HEK293 (cell line): ENCODE measurements around the gene LAMC3.

Source experiments
- CTCF ChIA-PET: fragments of 350-600 bp; formaldehyde crosslinking; extraction: SDS; loops from one replicate; lab custom pipeline; 2021; ENCODE audit warnings: antibody characterized with exemption; lab: Yijun Ruan, JAX
- POLR2A ChIA-PET: fragments of 300-600 bp; formaldehyde crosslinking; extraction: SDS; loops from one replicate; lab custom pipeline; 2020; ENCODE audit warnings: antibody characterized with exemption, inconsistent platforms; lab: Yijun Ruan, JAX
- H3K27ac ChIP-seq: fragments of 200-500 bp; sonication (Bioruptor generic); 2 replicates; pipeline ENCODE4 v1.5.1; 2014; ENCODE audit warnings: low read depth, low read length, control low read depth, inconsistent platforms; ENCODE audit errors: extremely low read depth
- H3K36me3 ChIP-seq, 2 experiments: fragments of 200-500 bp in 1 of 2; sonication (Bioruptor generic) in 1 of 2; 1 replicate in 1 of 2; 2 replicates in 1 of 2; pipeline ENCODE4 v1.5.1; 2014 to 2017; ENCODE audit warnings: inconsistent platforms in 2 of 2, low read length in 2 of 2; ENCODE audit not compliant: control insufficient read depth in 2 of 2, insufficient read depth in 1 of 2
- H3K4me1 ChIP-seq: fragments of 200-500 bp; sonication (Bioruptor generic); 2 replicates; pipeline ENCODE4 v1.5.1; 2014; ENCODE audit warnings: mild to moderate bottlenecking, low read length, inconsistent platforms; ENCODE audit not compliant: control insufficient read depth, insufficient read depth
- H3K4me3 ChIP-seq: 2 replicates; pipeline ENCODE4 v1.5.1; 2011; ENCODE audit warnings: low read depth, mild to moderate bottlenecking, control low read depth, low read length, moderate library complexity
- H3K9me3 ChIP-seq: fragments of 200-500 bp; sonication (Bioruptor generic); 2 replicates; pipeline ENCODE4 v1.5.1; 2014; ENCODE audit warnings: low read depth, low read length, inconsistent platforms; ENCODE audit not compliant: control insufficient read depth, insufficient read depth
- HOXD13 ChIP-seq: sonication (generic); formaldehyde crosslinking; IDR thresholded peaks from 2 replicates; pipeline ENCODE4 v1.8.0; 2022; ENCODE audit warnings: missing genetic modification reagents, borderline replicate concordance
- KLF1 ChIP-seq: fragments of 450-650 bp; formaldehyde crosslinking; IDR thresholded peaks from 2 replicates; pipeline ENCODE4 v1.5.1; 2016; ENCODE audit warnings: missing biosample characterization, missing genetic modification characterization
- KLF10 ChIP-seq: fragments of 450-650 bp; IDR thresholded peaks from 2 replicates; pipeline ENCODE4 v1.5.1; 2018; ENCODE audit warnings: missing biosample characterization, mild to moderate bottlenecking, missing genetic modification characterization
- KLF16 ChIP-seq: fragments of 450-650 bp; formaldehyde crosslinking; IDR thresholded peaks from 2 replicates; pipeline ENCODE4 v1.5.1; 2017; ENCODE audit warnings: missing biosample characterization, missing genetic modification characterization
- KLF7 ChIP-seq: fragments of 450-650 bp; formaldehyde crosslinking; IDR thresholded peaks from 2 replicates; pipeline ENCODE4 v1.5.1; 2016; ENCODE audit warnings: missing biosample characterization, missing genetic modification characterization, borderline replicate concordance
- MYNN ChIP-seq: fragments of 450-650 bp; formaldehyde crosslinking; IDR thresholded peaks from 2 replicates; pipeline ENCODE4 v1.5.1; 2016; ENCODE audit warnings: missing biosample characterization, missing genetic modification characterization, borderline replicate concordance
- OSR2 ChIP-seq: fragments of 450-650 bp; formaldehyde crosslinking; IDR thresholded peaks from 2 replicates; pipeline ENCODE4 v1.5.1; 2016; ENCODE audit warnings: missing biosample characterization, missing genetic modification characterization
- PATZ1 ChIP-seq: fragments of 450-650 bp; formaldehyde crosslinking; IDR thresholded peaks from 2 replicates; pipeline ENCODE4 v1.5.1; 2016; ENCODE audit warnings: missing biosample characterization, missing genetic modification characterization
- TCF7L2 ChIP-seq: IDR thresholded peaks from 2 replicates; pipeline ENCODE4 v1.6.1; 2011; ENCODE audit warnings: low read depth, mild to moderate bottlenecking, inconsistent platforms, low read length, moderate library complexity, borderline replicate concordance
- ZBTB17 ChIP-seq: fragments of 450-650 bp; formaldehyde crosslinking; IDR thresholded peaks from 2 replicates; pipeline ENCODE4 v1.5.1; 2016; ENCODE audit warnings: missing biosample characterization, missing genetic modification characterization
- ZFP3 ChIP-seq: fragments of 450-650 bp; formaldehyde crosslinking; IDR thresholded peaks from 2 replicates; pipeline ENCODE4 v1.5.1; 2016; ENCODE audit warnings: low read depth, missing biosample characterization, missing genetic modification characterization
- ZNF10 ChIP-seq: fragments of 450-650 bp; formaldehyde crosslinking; IDR thresholded peaks from 2 replicates; pipeline ENCODE4 v1.5.1; 2017; ENCODE audit warnings: missing biosample characterization, missing genetic modification characterization
- ZNF19 ChIP-seq: fragments of 450-650 bp; formaldehyde crosslinking; IDR thresholded peaks from 2 replicates; pipeline ENCODE4; 2016; ENCODE audit warnings: missing biosample characterization, missing genetic modification characterization, low read depth
- ZNF223 ChIP-seq: fragments of 450-650 bp; formaldehyde crosslinking; IDR thresholded peaks from 2 replicates; pipeline ENCODE4 v1.5.1; 2016; ENCODE audit warnings: missing biosample characterization, missing genetic modification characterization
- ZNF335 ChIP-seq: fragments of 450-650 bp; formaldehyde crosslinking; conservative IDR thresholded peaks from 2 replicates; pipeline ENCODE4 v1.5.1; 2016; ENCODE audit warnings: missing biosample characterization, missing genetic modification characterization
- ZNF350 ChIP-seq: fragments of 450-650 bp; formaldehyde crosslinking; IDR thresholded peaks from 2 replicates; pipeline ENCODE4 v1.5.0; 2017; ENCODE audit warnings: missing biosample characterization, mild to moderate bottlenecking, missing genetic modification characterization
- ZNF37A ChIP-seq: fragments of 450-650 bp; IDR thresholded peaks from 2 replicates; pipeline ENCODE4 v1.5.1; 2018; ENCODE audit warnings: missing biosample characterization, missing genetic modification characterization
- ZNF394 ChIP-seq: fragments of 450-650 bp; formaldehyde crosslinking; IDR thresholded peaks from 2 replicates; pipeline ENCODE4 v1.5.1; 2016; ENCODE audit warnings: missing biosample characterization, missing genetic modification characterization, mild to moderate bottlenecking, moderate library complexity, borderline replicate concordance
- ZNF501 ChIP-seq: fragments of 450-650 bp; formaldehyde crosslinking; IDR thresholded peaks from 2 replicates; pipeline ENCODE4 v1.5.1; 2016; ENCODE audit warnings: missing biosample characterization, missing genetic modification characterization
- ZNF513 ChIP-seq: fragments of 450-650 bp; IDR thresholded peaks from 2 replicates; pipeline ENCODE4 v1.5.1; 2018; ENCODE audit warnings: missing biosample characterization, missing genetic modification characterization
- ZNF555 ChIP-seq: fragments of 450-650 bp; formaldehyde crosslinking; conservative IDR thresholded peaks from 2 replicates; pipeline ENCODE4 v1.5.1; 2017; ENCODE audit warnings: missing biosample characterization, mild to moderate bottlenecking, missing genetic modification characterization, inconsistent platforms
- ZNF561 ChIP-seq: fragments of 450-650 bp; IDR thresholded peaks from 2 replicates; pipeline ENCODE4 v1.5.1; 2018; ENCODE audit warnings: missing biosample characterization, missing genetic modification characterization, borderline replicate concordance
- ZNF600 ChIP-seq: fragments of 450-650 bp; formaldehyde crosslinking; IDR thresholded peaks from 2 replicates; pipeline ENCODE4 v1.5.1; 2016; ENCODE audit warnings: missing biosample characterization, missing genetic modification characterization
- ZSCAN30 ChIP-seq: fragments of 450-650 bp; IDR thresholded peaks from 2 replicates; pipeline ENCODE4 v1.5.1; 2018; ENCODE audit warnings: missing biosample characterization, mild to moderate bottlenecking, missing genetic modification characterization, moderate library complexity
- TF ChIP-seq, protein P1 (sequence below): fragments of 450-650 bp; formaldehyde crosslinking; conservative IDR thresholded peaks from 2 replicates; pipeline ENCODE4 v1.5.1; 2016; ENCODE audit warnings: low read depth, missing biosample characterization, missing genetic modification characterization
- TF ChIP-seq, protein P2 (sequence below): fragments of 450-650 bp; formaldehyde crosslinking; IDR thresholded peaks from 2 replicates; pipeline ENCODE4 v1.5.1; 2016; ENCODE audit warnings: missing biosample characterization, missing genetic modification characterization

LAMC3 gene

GRCh38 chr9:131096269-131097125 lies 87.5 kb downstream of the LAMC3 start, which contains the start of gene AIF1L (continued):
- no peak for TF ChIP-seq ZNF555 (tag by site-specific recombination)
- TF ChIP-seq KLF10 (tag by site-specific recombination) = peak; percentile 68
- TF ChIP-seq TCF7L2 = no peak
- peak; percentile 90; the same call in 1 of the 2 replicates for TF ChIP-seq ZNF600 (tag by site-specific recombination)
- TF ChIP-seq HOXD13 (CRISPR knock-in tag) = no peak
- no peak for TF ChIP-seq OSR2
- no peak; the same call in 1 of the 2 replicates for TF ChIP-seq KLF16 (tag by site-specific recombination)
- no peak for TF ChIP-seq ZNF350
- TF ChIP-seq ZNF19 (tag by site-specific recombination) = no peak
- TF ChIP-seq ZNF223 = no peak
- TF ChIP-seq ZNF561 = peak; percentile 27; the same call in 1 of the 2 replicates
- TF ChIP-seq ZSCAN30 = peak; percentile 93

DNA sequence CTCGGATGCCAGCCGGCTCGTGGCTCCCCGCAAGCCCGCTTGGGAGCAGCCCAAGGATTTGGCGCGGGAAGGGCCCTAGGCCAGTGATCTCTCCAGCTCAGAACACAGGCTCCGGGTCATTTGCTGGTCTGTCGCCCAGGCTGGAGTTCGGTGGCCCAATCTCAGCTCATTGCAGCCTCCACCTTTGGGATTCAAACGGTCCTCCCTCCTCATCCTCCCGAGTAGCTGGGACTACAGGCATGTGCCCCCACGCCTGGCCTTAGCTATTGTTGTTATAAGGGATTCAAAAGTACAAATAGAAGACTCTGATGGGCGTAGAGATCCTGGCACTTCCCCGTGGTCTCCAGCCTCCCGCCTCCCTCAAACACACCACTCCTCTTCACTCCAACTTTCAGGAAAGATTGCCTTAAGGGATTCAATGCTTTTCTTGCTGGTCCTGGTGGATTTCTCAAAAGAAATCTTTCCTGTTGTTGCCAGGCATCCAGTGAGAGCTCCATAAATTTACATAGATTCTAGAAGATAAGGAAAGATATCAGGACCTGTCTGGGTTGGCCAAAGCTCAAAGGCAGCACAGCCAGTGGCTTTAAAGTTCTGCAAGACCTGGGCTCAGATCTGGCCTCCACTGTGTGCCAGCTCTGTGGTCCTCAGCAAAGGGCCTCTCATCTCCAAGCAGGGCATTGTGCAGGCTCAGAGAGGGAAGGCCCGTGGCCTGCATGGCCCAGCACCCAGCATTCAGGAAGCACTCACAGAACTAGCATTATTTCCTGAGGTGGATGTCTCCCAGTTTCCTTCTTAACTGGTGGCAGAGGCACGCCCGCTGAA lies 88.4 kb downstream of the LAMC3 start:
- Histone ChIP-seq H3K27ac (no peak overlapping the region; the same call in 1 of the 2 replicates), H3K4me1 (no peaks in the 10 kb centered on the region), H3K36me3 (no peaks in the 10 kb centered on the region), H3K4me3 (peak overlapping the region; percentile 53), H3K9me3 (no peaks in the 10 kb centered on the region)
- ChIA-PET POLR2A (interaction anchor here (1.6 to 5.4 kb wide), 2 partner anchors 15 to 27 kb away, joined by 4 to 61 read pairs; partner anchors contain the start of gene NUP214), CTCF (interaction anchor here (0.5 to 3.3 kb wide), 7 partner anchors 12 to 1061 kb away, joined by 3 to 12 read pairs (median 4); partner anchors contain the start of gene NUP214)
- TF ChIP-seq, protein P1, sequence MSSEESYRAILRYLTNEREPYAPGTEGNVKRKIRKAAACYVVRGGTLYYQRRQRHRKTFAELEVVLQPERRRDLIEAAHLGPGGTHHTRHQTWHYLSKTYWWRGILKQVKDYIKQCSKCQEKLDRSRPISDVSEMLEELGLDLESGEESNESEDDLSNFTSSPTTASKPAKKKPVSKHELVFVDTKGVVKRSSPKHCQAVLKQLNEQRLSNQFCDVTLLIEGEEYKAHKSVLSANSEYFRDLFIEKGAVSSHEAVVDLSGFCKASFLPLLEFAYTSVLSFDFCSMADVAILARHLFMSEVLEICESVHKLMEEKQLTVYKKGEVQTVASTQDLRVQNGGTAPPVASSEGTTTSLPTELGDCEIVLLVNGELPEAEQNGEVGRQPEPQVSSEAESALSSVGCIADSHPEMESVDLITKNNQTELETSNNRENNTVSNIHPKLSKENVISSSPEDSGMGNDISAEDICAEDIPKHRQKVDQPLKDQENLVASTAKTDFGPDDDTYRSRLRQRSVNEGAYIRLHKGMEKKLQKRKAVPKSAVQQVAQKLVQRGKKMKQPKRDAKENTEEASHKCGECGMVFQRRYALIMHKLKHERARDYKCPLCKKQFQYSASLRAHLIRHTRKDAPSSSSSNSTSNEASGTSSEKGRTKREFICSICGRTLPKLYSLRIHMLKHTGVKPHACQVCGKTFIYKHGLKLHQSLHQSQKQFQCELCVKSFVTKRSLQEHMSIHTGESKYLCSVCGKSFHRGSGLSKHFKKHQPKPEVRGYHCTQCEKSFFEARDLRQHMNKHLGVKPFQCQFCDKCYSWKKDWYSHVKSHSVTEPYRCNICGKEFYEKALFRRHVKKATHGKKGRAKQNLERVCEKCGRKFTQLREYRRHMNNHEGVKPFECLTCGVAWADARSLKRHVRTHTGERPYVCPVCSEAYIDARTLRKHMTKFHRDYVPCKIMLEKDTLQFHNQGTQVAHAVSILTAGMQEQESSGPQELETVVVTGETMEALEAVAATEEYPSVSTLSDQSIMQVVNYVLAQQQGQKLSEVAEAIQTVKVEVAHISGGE (tag by site-specific recombination) = no peak
- no peak for TF ChIP-seq ZNF37A (tag by site-specific recombination)
- no peak for TF ChIP-seq ZNF10 (tag by site-specific recombination)
- peak; percentile 53; the same call in 1 of the 2 replicates for TF ChIP-seq ZNF501 (tag by site-specific recombination)
- peak; percentile 52 for TF ChIP-seq ZNF513 (tag by site-specific recombination)
- peak; percentile 46; the same call in 1 of the 2 replicates for TF ChIP-seq PATZ1 (tag by site-specific recombination)
- TF ChIP-seq, protein P2, sequence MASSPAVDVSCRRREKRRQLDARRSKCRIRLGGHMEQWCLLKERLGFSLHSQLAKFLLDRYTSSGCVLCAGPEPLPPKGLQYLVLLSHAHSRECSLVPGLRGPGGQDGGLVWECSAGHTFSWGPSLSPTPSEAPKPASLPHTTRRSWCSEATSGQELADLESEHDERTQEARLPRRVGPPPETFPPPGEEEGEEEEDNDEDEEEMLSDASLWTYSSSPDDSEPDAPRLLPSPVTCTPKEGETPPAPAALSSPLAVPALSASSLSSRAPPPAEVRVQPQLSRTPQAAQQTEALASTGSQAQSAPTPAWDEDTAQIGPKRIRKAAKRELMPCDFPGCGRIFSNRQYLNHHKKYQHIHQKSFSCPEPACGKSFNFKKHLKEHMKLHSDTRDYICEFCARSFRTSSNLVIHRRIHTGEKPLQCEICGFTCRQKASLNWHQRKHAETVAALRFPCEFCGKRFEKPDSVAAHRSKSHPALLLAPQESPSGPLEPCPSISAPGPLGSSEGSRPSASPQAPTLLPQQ = peak; percentile 23; the same call in 1 of the 2 replicates
- no peak for TF ChIP-seq MYNN
- TF ChIP-seq KLF1 (tag by site-specific recombination) = 0 out of 2 replicates have a peak, but pooled peaks have one; percentile 5
- TF ChIP-seq ZFP3 (tag by site-specific recombination) = peak; percentile 60
- peak; percentile 60; the same call in 1 of the 2 replicates for TF ChIP-seq ZNF600 (tag by site-specific recombination)
- TF ChIP-seq KLF7 (tag by site-specific recombination) = no peak
- TF ChIP-seq ZNF335 (tag by site-specific recombination) = 0 out of 2 replicates have a peak, but pooled peaks have one; percentile 41
- peak; percentile 65; the same call in 1 of the 2 replicates for TF ChIP-seq ZBTB17 (tag by site-specific recombination)
- 0 out of 2 replicates have a peak, but pooled peaks have one; percentile 24 for TF ChIP-seq ZNF394 (tag by site-specific recombination)
